SKM-1 treated with dmso at 0.1 percent for 144 hours (cell line): ENCODE data around the gene TMEM187.

Experiments
- DNase-seq: peaks from one replicate; lab custom pipeline; 2025; ENCODE audit not compliant: unreplicated experiment; lab: John Stamatoyannopoulos, UW

TMEM187 gene

DNA sequence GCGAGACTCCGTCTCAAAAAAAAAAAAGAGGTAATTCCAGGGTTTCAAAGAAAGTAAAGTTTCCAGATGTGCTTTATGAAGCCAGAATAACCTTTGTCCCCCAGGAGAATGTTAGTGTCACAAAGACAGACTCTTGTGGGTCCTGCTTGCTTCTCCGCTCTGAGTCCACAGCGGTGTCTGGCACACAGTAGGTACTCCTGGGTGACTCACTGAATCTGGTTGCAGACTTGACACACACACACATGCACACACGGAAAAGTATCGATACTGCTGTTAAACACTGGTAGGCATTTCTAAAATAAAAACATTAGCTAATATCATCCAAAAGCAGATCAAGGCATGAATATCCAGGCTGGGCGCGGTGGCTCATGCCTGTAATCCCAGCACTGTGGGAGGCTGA, 22.9 kb downstream of the TMEM187 start:
- DNase-seq, result no peak

GRCh38 chrX:153999359-154000037, 26.9 kb downstream of the TMEM187 start:
- no peak for DNase-seq

GRCh38 chrX:154000051-154000450, 27.5 kb downstream of the TMEM187 start:
- DNase-seq, result no peak

GRCh38 chrX:154002215-154002719, 29.7 kb downstream of the TMEM187 start:
- DNase-seq, result peak; percentile 75

DNA sequence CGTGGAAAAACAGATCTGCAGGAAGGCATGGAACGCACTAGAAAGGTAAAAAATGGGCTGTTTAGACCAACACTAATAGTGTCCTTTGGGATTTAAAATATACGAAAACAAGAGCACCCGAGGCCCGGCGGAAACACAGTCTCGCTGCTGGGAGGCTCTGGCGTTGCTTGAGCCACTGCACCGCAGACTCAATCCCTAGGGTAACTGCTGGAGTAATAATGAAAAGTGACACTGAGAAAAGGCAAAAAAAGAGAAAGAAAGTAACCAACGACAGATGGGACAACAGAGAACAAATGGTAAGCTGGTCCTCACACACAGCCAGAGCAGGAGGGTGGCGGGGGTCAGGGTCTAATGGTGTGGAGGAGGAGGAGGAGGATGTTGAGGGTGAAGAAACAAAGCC, 31.8 kb downstream of the TMEM187 start:
- DNase-seq, result no peak

DNA sequence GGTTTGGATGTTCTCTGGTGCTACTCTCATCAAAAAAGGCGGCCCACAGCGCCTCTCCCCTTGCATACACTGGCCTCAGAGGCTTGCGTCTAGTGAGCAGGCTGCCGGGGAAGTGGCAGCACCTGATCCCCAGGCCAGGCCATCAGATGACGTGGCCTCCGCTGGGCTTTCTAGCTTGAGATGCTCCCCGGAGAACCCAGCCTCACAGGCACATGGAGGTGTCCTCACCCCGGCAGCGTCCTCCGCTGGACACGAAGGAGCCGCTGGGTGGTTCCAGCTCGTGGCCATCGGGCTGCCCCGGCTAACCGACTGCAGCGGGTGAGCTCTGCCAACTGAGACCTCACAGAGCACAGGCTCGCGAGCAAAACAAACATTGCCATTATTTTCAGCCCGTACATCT, 34.4 kb downstream of the TMEM187 start:
- no peak for DNase-seq

DNA sequence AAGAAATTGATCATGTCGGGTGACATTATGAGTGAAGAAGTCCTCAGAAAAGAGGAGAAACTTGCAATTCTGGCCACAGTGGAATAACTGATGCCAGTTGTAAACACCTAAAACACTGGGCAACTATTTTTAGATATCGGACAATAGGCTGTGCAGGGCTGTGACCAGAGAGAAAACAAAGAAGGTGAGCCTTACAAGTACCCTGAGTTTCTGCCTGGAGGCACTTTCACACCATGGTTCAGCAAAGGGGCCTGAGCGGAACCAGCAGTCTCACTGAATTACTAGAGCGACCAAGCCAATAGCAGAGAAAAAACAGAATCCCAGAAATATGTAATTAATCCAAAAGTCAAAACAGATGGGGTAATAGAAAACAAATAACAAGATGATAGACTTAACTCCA, 36.0 kb downstream of the TMEM187 start:
- DNase-seq, result no peak

- no peak for DNase-seq
Observed at GRCh38 chrX:154010330-154011087, 38.0 kb downstream of the TMEM187 start.

DNA sequence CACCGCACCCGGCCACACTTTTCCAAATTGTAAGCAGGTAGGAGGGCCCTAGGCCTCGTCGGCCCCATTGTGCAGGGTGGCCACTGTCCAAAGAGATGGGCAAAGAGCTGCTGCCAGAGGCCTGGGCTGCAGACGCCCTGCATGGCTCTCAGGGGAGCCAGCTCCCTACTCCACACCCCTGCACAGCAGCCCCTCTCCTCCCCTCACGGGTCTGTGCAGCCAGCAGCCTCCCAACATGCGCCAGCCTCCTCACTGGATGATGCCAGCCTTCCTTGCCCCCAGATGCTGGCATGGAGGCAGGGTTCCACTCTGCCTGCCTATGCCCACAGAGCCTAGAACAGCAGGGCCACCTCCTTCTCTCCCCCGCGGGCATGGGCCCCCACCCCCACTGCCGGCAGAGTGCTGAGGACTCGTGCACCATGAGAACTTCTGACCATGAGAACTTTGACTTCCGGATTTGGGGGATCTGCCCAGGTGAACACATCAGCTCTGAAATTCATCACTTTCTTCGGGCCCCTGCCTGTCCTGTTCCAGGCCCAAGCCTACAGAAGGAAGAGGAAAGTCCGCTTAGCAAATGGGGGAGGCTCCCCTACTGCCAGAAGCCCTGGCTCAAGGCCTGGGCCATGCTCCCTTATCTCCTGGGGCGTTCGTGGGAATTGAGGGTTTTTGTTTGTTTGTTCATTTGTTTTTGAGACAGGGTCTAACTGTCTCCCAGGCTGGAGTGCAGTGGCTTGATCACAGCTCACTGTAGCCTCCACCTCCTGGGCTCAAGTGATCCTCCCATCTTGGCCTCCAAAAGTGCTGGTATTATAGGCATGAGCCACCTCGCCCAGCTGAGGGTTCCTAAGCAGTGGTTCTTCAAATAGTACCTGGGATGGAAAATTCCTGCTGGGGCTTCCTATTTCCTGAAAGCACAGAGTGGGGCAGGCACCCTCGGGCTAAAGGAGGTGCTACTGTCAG, 39.1 kb downstream of the TMEM187 start:
- no peak for DNase-seq

GRCh38 chrX:154012336-154012991, 39.9 kb downstream of the TMEM187 start:
- no peak for DNase-seq

- no peak for DNase-seq
Observed at GRCh38 chrX:154013001-154013421, 40.5 kb downstream of the TMEM187 start.

GRCh38 chrX:154013614-154014360, 41.2 kb downstream of the TMEM187 start:
- peak; percentile 8 for DNase-seq

GRCh38 chrX:154014429-154015380, 42.2 kb downstream of the TMEM187 start:
- no peak for DNase-seq

GRCh38 chrX:154015581-154016264, 43.2 kb downstream of the TMEM187 start:
- no peak for DNase-seq

GRCh38 chrX:154016366-154017076, 44.0 kb downstream of the TMEM187 start:
- DNase-seq, result no peak

DNA sequence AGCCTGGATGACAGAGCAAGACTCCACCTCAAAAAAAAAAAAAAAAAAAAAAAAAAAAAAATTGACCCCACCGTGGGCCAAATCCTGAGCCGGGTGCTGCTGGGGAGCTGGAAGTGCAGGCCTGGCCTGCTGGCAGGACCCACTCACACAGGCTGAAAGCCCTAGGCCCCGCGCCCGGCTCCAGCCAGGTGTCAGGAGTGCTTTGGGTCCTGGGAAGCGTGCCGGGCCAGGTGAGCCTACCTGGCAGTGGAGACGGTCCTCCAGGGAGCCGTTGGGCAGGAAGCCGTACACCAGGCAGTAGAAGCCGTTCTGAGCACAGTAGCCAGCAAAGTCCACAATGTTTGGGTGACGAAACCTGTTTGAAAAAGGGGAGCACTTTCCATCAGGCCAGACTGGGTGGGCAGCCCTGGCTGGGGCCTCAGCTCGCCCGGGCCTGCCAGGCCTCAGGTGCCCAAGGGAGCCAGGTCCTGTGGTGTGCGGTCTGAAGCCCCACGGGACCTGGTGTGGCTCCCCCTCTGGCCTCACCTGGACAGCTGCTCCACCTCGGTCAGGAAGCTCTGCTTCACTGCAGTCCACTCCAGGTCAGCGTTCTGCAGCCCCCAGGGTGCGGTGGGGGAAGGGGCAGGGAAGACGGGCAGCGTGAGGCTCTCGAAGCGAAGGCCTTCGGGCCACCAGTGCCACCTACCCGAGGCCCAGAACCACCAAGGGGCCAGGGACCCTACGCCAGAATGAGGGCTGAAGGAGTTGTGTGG, 45.4 kb downstream of the TMEM187 start:
- no peak for DNase-seq

DNA sequence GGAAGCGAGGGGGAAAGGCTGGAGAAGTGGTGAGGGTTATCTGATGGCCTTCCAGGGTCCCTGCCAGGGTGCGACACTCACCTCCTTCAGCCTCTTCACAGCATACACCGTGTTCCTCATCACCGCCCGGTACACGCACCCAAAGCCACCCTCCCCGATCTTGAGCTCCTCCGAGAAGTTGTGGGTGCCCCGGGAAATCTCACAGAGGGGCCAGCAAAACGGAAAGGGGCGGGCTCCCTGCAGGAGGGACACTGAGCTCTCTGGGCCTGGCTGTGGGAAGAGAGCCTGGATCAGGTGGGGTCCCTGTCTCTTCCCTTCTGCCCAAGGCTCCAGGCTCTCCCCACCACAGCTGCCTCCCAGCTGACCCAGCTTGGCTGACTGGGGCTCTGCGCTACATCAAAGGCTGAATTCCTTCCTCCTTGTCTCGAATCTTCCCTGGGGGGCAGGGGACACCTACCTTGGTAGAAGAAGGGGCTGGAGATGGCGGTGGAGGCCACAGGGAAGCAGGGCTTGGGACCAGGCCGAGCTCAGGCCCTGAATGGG, 46.0 kb downstream of the TMEM187 start:
- no peak for DNase-seq
